GM21825 (cell line): ENCODE data around the gene MEFV.
"Not testable (repeated sequence)": the region's sequence is repeated elsewhere in the genome, so short reads cannot be mapped to it uniquely, and the experiment has no call there.

Experiments
- ATAC-seq: cut with Tn5 transposase; IDR thresholded peaks from one replicate; pipeline ENCODE4 v1.9.1; 2021; ENCODE audit warnings: mild to moderate bottlenecking, moderate library complexity; ENCODE audit not compliant: unreplicated experiment

The MEFV gene, protein sequence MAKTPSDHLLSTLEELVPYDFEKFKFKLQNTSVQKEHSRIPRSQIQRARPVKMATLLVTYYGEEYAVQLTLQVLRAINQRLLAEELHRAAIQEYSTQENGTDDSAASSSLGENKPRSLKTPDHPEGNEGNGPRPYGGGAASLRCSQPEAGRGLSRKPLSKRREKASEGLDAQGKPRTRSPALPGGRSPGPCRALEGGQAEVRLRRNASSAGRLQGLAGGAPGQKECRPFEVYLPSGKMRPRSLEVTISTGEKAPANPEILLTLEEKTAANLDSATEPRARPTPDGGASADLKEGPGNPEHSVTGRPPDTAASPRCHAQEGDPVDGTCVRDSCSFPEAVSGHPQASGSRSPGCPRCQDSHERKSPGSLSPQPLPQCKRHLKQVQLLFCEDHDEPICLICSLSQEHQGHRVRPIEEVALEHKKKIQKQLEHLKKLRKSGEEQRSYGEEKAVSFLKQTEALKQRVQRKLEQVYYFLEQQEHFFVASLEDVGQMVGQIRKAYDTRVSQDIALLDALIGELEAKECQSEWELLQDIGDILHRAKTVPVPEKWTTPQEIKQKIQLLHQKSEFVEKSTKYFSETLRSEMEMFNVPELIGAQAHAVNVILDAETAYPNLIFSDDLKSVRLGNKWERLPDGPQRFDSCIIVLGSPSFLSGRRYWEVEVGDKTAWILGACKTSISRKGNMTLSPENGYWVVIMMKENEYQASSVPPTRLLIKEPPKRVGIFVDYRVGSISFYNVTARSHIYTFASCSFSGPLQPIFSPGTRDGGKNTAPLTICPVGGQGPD

DNA sequence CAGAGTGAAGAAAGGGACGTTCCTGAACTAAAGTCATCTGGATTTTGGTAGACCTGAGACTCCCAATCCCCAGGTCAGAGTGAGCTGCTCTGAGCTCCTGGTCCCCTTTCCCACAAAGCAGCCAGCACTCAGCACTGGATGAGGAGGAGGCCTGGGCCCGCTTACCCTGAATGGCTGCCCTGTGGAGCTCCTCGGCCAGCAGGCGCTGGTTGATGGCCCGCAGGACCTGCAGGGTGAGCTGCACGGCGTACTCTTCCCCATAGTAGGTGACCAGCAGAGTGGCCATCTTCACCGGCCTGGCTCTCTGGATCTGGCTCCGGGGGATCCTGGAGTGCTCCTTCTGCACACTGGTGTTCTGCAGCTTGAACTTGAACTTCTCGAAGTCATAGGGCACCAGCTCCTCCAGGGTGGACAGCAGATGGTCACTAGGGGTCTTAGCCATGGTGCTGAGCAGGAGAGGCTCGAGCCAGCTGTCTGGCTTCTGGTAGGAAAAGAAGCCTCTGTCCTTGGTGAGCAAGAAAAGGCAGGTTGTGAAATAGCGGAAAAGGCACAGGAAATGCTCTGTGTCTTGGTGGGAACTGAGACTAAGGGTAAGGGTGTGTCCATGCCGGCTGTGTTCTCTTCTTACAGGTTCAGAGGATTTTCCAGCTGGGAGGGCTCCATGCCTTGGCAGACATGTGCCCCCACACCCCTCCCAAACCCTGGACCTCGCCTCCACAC, at the start of gene MEFV:
TSS of gene MEFV (minus strand) at position 488 of the 720 bp plus-strand sequence. CDS start at position 442, 46 bp downstream.
- no peak for ATAC-seq

DNA sequence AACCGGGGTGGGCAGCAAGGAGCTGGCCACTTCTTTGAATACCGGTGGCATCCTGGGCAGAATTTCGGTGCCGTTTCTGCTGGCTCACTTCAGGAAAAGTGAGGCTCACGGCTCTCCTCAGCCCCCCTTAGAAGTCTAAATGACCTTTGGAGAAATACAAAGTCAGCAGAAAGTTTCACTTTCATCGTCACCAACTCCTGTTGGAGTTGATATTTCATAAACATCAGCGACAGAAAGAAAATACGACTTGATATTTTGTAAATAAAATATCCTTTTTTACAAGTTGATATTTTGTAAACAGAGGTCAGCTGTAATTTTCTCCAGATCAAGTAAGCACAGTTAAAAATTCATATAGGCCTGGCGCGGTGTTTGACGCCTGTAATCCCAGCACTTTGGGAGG, 49.6 kb upstream of the MEFV start:
- no peak for ATAC-seq

DNA sequence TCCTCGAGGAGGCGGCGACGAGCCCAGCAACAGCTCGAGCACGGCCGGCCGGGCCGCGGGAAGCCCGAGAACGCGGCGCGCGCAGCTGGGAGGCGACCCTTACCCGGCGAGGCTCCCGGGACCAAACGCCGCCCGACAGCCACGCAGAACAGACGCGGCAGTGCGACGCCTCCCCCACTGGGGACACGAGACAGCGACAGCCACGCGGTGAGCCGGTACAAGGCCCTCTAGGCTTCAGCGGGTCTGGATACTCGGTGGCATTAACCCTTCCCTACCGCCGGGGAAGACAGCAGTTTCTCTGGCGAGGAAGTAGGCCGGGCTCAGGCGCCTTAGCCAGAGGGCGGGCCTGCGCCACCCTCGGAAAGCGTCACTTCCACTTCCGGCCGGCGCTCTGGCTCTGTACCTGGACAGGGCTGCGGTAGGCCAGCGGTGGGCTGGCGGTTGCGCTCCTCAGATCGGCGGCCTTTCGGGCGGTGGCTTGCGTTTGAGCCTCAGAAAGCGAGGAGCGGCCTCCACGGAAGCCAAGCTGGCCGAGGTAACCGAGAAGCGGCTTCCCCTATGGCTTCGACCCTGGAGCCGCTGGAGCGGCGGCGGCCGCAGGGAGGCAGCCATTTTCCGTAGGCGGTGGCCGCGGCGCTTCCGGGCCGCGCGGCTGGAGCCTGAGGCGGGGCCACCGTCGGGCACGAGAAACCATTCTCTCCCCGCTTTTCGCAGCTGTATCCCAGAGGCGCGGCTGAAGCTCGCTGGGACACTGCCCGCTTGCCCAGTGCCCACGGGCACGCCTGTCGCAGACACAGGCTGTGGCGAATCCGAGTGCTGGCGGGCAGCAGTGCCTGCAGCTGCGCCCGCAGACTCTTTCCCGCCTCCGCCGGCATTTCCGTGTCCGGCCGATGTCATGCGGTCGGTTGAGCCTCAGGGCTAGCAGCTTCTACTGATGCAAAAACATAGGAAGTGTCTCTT, 49.0 kb upstream of the MEFV start, which contains the start of the genes TIGD7 and ZNF75A:
TSS of gene TIGD7 (minus strand) at position 322 of the 960 bp plus-strand sequence. CDS start 4,816 bp downstream, outside the sequence.
TSS of gene ZNF75A (plus strand) at position 389 of the 960 bp plus-strand sequence. CDS start 2,932 bp downstream, outside the sequence.
- ATAC-seq = peak; percentile 87

DNA sequence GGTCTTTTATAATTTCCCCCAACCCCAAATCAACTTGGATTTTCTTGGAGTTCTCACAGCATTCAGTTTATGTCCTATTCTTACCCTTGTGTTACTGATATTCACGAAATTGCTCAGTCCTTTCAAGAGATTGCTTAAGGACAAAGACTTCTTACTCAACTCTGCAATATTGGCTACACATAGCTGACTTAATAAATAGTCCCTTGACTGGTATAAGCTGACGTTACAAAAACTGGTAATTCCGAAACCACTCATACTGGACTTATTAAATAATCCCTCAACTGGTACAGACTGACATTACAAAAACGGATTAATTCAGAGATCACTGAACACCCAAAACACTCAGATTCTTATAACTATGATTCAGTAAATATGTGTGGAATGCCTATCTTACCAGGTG, 47.9 kb upstream of the MEFV start:
- no peak for ATAC-seq

DNA sequence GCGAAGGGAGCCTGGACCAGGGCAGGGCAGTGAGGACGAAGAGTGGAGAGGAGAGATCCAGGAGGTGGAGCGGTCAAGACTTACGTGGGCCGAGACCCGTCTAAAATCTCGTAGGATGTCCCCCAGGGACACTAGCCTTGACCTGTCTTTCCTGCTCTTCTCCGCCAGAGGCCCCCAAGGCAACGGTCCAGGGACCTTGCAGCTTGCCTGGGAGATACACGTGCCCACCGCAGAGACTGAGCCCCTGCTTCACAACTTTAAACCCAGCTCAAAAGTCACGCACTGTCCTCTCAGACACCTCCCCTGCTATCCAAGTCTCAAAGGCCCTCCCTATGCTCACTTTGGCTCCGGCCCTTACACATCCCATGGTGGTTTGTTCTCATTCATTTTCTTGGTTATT, 39.4 kb upstream of the MEFV start:
- ATAC-seq = no peak

DNA sequence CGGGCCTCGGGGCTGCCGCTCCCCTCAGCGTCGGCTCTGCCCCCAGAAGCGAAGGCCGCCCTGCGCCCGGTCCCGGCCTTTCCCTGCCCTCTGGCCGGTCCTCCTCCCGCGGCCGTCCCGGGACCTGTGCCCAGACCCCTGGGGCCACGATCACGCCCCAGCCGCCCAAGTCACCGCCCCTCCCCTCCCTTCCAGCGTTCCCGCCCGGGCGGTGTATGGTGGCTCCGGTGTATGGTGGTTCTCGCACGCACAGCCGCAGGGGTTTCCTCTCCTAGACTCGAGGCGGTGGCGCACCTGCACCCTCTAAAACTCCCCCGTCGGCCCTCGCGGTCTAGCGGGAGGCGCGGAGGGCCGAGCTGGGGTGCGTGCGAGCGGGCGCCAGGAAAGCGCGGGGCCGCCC, 38.8 kb upstream of the MEFV start:
- no peak for ATAC-seq

DNA sequence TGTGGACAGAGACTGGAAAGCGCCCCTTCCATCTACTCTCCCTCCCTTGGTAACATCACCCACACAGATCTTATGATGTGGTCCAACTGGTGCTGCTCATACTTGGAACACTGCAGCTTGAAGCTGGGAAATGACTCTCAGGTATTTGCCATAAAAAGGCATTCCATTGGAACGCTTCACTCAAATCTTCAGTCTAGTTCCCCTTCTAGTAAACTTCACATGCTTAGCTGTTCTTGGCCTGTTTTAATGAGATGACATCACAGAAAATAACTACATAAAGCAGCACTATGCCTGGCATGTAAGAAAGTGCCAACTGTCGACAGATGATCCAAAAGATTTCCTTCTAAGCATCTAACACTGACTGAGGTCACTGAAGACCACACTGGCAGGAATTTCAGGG, 36.2 kb upstream of the MEFV start:
- ATAC-seq = no peak

DNA sequence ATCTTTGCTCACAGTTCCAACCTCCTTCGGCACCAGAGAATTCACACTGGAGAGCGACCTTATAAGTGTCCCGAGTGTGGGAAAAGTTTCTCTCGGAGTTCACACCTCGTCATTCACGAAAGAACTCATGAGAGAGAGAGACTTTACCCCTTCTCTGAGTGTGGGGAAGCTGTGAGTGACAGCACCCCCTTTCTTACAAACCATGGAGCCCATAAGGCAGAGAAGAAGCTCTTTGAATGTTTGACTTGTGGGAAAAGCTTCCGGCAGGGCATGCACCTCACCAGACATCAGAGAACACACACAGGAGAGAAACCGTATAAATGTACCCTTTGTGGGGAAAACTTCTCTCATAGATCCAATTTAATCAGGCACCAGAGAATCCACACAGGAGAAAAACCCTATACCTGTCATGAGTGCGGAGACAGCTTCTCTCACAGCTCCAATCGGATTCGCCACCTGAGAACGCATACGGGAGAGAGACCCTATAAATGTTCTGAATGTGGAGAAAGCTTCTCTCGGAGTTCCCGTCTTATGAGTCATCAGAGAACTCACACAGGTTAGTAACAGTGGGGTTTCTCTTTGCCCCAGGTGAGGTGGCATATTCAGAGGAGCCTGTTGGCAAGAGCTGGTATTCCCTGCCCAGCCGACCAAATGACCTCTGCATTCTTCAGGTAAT, 33.7 kb upstream of the MEFV start:
- no peak for ATAC-seq

DNA sequence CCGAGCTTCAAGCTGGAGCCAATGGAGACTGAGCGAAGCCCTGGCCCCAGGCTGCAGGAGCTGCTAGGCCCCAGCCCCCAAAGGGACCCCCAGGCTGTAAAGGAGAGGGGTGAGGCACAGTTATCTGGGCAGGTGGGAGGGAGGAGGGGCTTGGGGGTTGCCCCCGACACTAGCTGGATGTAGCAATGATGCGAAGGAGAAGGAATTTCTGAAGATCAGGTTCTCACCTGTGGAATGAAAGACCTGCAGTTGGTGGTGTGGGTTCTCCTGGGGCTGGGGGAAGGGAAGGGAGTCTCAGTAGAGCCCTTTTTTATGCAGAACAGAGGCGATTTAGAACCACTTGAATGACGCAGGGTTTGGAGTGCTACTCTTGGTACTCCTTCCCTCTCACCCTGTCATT, 28.7 kb upstream of the MEFV start:
- ATAC-seq = no peak

DNA sequence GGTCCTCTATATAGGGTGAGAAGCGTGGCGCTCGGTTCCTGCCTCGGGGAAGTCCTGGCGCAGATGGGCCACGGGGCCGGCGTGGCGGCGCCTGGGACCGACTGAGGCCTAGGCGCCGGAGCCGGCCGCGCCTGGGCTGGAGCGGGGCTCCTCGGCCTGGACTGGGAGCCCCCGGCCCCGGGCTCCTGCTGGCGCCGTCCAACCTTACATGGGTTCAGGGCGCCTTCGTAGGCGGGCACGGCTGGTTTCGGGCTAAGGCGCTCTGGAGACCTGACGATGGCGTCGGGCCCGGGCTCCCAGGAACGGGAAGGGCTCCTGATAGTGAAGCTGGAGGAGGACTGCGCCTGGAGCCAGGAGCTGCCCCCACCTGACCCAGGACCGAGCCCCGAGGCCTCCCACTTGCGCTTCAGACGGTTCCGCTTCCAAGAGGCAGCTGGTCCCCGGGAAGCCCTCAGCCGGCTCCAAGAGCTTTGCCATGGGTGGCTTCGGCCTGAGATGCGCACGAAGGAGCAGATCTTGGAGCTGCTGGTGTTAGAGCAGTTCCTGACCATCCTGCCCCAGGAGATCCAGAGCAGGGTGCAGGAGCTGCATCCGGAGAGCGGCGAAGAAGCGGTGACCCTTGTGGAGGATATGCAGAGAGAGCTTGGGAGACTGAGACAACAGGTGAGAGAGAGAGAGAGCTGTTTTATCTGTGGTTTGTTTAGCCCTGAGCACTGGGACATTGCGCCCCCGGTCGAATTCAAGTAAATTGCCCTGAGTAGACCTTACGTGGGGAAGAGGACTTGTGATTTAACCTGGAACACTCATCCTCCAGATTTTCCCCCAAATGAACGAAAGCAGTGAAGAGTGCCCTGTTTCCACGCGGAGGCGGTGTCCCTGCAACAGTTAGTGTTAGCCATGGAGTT, 27.4 kb upstream of the MEFV start:
- ATAC-seq = no peak

DNA sequence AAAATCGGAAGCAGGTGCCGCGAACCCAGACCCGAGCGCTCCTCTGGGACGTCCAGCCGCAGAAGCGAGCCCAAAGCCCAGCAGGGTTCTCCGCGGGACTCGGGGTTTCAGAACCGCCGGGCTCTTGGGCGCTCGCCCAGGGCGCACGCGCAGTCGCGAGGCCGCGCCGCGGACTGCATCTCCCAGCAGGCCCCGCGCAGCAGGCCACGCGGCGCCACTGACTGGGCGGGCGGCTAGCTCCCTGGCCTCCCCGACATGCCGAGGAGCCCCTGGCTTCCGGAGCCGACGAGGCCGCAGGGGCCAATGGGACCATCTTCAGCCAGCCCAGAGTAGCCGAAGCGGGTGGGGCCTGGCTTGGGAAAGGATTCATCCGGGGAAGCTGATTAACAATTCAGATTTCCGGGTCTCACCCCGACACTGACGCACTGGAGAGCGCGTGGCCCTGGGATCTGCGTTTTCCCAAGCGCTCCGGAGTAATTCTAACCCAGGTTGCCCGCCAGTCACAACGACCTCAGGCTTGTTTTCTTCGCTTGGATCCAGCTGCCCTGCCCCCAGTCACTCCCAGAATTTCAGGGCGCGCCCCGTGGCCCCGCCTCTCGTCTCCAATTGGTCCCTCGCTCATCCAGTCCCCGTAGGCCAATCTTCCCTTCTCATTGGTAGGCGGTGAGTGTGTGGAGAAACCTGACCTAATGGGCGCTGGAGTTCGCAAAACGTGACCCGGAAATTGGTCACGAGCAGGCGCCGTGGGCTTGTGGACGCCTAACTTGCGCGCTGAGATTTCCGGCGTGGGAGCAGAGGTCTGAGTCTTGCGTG, 26.5 kb upstream of the MEFV start, which contains the start of gene ZNF263:
TSS of gene ZNF263 (plus strand) at position 762 of the 813 bp plus-strand sequence. CDS start 328 bp downstream, outside the sequence.
- ATAC-seq = peak; percentile 72

DNA sequence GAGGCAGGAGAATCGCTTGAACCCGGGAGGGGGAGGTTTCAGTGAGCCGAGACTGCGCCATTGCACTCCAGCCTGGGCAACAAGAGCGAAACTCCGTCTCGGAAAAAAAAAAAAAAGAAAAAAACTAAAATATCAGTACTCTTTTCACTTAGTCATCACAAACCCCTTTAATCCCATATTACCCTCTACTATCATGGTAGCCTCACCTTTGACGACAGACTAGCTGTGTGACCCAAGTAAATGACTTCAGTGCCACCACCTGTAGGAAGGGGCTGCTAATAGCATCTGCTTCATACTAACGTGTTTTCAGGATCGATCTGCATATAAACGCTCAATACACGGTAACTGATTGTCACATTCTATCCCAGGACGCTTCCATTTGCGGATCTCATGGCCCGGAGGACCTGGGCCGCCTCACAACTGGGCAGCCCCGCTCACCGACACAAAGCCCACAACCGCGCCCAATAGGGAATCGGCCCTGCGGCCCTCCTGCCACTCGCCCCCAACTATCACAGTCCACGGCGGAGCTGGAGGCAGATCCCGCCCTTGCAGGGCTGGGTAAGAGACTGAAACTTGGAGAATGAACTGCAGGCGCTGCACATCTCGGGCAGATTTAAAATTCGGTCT, 25.8 kb upstream of the MEFV start:
- ATAC-seq = peak; percentile 23

DNA sequence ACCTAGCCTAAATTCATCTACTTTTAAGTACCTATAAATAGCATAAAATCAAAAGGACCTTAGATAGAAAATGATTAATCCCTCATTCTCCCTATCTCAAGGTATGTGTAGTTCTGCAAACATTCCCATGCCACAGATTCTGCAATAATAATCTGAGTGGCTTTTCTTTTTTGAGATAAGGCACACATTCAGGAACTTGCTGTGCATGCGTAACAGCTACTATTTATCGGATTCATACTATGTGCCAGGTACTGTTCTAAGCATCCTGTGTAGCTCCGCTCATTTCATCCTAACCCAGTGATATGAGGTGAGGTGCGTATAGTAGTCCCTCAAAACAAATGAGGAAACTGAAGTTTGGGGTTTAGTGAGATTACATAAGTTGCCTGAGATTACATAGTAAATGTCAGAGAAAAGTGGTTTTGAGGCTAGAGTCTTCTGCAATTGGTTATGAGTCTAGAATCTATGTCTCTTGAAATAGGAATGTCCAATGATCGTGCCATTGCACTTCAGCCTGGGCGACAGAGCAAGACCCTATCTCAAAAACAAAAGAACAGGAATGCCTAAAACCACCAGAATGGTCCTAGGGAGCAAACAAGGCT, 24.9 kb upstream of the MEFV start:
- ATAC-seq = no peak

DNA sequence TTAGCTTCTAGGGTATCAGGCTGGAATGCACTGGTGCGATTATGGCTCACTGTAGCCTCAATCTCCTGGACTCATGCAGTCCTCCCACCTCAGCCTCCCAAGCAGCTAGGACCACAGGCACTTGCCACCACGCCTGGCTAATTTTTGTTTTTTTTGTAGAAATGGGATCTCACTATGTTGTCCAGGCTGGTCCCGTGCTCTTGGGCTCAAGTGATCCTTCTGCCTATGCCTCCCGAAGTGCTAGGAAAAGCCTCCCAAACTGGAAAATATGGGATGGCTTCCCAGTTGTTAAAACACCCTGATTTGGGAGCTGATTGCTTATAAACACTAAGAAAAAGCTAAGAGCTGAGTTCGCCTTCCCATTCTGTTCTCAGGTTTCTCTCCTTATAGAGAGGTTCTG, 20.2 kb upstream of the MEFV start:
- no peak for ATAC-seq

DNA sequence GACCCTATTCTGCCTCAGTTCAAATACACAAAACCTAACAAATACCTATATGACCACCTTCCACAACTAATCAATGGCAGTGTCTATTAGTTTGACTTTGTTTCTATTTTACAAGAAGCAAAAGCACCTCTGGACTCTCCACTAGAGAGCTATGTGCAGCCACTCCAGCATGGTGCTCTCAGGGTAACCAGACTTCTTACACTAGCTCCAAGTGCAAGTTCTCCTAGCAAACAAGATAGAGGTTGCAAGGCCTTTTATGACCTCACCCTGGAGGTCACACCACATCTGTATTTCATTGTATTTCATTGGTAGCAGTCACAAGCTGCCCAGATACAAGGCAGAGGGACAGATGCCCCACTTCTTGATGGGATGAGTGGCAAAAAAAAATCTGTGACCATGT, 18.5 kb upstream of the MEFV start:
- no peak for ATAC-seq

DNA sequence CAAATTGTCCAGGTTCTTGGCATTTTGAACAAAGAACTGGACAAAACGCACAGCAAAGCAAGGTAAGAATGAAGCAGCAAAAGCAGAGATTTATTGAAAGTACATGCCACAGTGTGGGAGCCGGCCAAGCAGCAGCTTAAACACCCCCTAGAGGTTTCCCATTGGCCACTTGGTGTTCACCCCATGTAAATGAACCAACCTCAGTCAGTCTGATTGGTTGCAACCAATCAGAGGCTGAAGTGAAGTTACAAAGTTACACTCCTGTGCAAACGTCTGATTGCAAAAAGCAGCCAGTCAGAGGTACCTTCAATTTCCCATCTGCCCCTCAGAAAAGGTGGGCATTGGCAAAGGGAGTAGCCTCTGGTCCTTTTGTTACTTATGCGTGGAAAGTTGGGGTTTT, 18.1 kb upstream of the MEFV start:
- no peak for ATAC-seq

DNA sequence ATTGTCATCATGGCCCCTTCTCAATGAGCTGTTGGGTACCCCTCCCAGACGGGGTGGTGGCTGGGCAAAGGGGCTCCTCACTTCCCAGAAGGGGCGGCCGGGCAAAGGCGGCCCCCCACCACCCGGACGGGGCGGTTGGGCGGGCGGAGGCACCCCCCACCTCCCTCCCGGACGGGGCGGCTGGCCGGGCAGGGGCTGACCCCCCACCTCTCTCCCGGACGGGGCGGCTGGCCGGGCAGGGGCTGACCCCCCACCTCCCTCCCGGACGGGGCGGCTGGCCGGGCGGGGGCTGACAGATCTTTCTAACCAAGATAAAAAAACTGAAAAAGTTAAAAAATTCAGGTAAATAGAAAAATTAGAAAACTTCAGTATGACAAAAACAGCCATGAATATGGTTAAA, 14.8 kb upstream of the MEFV start:
- not testable (repeated sequence) for ATAC-seq
